ENCODE results near the gene GALNT15.

DNA sequence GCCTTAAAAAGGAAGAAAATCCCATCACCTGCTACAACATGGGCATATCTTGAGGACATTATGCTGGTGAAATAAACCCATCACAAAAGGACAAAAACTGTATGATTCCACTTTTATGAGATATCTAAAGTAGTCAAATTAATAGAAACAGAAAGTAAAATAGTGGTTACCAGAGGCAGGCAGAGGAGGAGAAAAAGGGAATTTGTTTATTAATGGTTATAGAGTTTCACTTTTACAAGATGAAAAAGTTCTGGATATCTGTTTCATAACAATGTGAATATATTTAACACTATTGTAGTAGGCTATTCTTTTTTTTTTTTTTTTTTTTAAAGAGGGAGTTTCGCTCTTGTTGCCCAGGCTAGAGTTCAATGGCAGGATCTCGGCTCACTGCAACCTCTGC, 49.8 kb downstream of the GALNT15 start:
- TF ChIP-seq POLR2AphosphoS5 (IDR thresholded peaks at IDR 0.05) (no peak), CTCF (IDR thresholded peaks at IDR 0.05) (no peak), POLR2A (IDR thresholded peaks at IDR 0.05) (no peak)

Data from sigmoid colon (tissue), 4 donors.